Stimulated activated CD4-positive, alpha-beta T cell treated with anti-CD3 and anti-CD28 coated beads, Interleukin-2, amount 100 ng/mL, for 24 hours (primary cell): ENCODE data around the gene ADCY10.
A peak's percentile ranks its signal among the peaks of the same experiment; 100 is the strongest.
"Not testable (repeated sequence)": the region's sequence is repeated elsewhere in the genome, so short reads cannot be mapped to it uniquely, and the experiment has no call there.

ENCODE experiments used
- DNase-seq, 2 donors: peaks; one replicate each; pipeline ENCODE4 v3.0.0-alpha.2; 2020

Gene ADCY10

GRCh38 chr1:167842872-167843271 lies 71.1 kb downstream of the ADCY10 start:
- DNase-seq: no peak

GRCh38 chr1:167841530-167841929 lies 72.4 kb downstream of the ADCY10 start:
- no peak for DNase-seq

GRCh38 chr1:167839009-167839408 lies 74.9 kb downstream of the ADCY10 start:
- DNase-seq: no peak

DNA sequence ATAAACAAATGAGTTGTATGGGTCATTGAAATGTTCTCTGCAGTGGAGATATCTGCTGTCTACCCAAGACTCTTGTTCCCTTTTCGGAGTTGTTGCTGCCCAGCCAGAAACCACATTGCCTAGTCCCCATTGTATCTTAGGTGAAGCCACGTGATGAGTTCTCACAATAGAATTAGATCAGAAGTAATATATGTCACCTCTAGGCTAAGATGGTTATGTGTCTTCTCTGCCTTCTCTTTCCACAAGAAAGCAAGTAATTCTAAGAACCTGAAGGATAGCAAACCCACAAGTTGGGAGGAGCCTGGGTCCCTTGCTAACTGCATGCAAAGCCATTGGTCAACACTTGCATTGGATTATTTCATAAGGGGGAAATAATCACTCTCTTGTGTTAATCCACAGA lies 76.6 kb downstream of the ADCY10 start:
- DNase-seq: no peak

DNA sequence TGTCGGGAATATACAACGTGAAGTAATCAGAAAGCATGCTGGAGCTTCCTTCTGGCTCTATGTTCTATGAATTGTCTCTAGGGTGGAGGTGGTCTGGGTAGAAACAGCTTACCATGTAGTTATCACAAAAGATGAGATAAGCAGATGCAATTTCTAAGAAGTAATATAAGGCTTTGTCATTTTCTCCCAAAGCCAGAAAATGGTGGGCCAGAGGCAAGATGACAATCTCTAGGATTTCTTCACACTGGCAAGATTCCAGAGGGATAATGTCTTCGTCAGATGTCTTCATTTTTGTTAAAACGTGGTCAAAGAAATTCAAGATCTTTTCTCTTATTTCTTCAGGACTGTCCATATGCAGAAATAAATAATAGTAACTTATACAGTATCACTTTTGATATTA lies 77.7 kb downstream of the ADCY10 start:
- no peak for DNase-seq

DNA sequence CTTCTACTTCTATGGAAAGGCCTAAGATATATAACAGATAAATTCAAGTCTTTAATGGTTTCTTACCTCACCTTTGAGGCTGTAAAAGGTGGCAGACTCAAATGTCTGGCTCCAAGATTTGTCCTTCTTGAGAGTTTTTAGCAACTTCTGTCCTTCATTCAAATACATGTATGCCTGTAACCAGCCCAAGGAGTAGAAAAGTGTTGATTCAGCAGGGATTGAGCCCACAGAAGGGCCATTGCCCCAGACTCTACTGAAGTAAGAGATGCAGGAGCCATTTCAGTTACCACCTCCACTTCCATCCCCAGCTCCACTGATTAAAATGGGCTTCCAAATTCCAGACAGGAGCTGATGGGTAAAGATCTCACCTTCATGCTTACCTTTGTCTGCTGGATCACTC lies 80.0 kb downstream of the ADCY10 start:
- no peak for DNase-seq

GRCh38 chr1:167832693-167833092 lies 81.2 kb downstream of the ADCY10 start:
- no peak for DNase-seq

DNA sequence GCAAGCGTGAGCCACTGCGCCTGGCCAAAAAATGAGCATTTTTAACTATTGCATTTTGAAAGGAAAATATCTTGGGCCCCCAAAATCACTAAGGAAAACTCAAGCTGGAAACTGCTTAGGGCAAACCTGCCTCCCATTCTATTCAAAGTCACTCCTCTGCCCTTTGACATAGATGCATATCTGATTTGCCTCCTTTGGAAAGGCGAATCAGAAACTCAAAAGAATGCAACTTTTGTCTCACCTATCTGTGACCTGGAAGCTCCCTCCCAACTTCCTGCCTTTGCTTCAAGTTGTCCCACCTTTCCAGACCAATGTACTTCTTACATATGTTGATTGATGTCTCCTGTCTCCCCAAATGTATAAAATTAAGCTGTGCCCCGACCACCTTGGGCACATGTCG lies 83.3 kb downstream of the ADCY10 start:
- not testable (repeated sequence) for DNase-seq

- no peak for DNase-seq
These were observed 84.1 kb downstream of the ADCY10 start for GRCh38 chr1:167829868-167830267.

DNA sequence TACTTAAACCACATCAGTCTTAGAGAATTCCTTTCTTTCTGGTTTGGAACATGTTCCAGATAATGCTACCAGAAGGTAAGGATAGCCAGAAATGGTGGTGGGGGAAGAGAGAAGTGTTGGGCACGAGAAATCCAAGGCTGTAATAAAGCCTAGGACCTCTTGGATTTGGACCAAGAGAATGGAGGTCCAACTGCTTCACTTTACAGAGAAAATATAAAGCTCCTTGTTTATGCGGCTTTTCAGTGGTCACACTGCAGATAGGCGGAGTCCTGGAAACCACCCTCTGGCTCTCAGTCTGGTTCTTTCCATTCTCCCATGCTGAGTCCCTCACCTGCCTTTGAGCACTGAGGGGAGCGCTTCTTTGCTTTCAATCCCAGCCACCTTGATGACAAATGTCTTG lies 87.8 kb downstream of the ADCY10 start:
- DNase-seq: no peak

- no peak for DNase-seq
These were observed 88.4 kb downstream of the ADCY10 start for GRCh38 chr1:167825419-167826079.

DNA sequence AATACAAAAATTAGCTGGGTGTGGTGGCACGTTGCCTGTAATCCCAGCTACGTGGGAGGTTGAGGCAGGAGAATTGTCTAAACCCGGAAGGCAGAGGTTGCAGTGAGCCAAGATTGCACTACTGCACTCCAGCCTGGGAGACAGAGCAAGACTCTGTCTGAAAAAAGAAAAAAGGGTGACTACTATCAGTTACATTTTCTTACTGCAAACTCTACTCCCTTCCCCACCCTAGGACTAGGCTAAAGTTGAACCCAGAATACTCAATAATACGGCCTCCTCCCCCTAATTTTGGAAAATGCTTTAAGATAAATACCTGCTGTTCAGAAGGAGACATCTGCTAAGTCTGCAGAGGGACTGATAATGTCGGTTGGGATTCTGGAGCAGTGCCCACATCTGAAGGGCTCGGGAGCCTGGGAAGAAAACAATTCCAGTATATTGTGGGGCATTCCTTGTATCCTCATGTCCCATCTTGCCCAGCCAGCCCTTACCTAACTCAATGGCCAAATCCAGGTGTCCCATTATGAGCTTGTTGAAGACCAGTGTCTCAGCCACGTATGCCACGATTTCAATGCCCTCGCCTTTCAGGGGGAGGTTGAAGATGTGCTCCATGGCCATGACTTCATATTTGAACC lies 89.7 kb downstream of the ADCY10 start:
- no peak for DNase-seq

GRCh38 chr1:167821969-167822685 lies 91.8 kb downstream of the ADCY10 start:
- no peak for DNase-seq

DNA sequence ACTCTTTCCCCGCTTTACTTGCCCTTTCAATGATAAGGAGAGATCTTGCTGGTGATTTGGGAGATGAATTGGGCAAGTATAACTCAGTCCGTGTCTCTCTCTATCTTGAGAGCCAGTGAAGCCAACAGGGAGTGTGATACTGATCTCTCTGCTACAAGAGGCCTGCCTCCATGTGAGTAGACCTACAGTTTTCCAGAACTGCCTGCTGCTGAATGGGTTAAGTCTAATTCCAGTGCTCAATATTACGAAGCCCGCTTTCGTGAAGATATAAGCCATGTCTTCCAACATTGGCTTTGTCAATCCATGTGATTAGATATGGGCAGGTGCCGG lies 92.6 kb downstream of the ADCY10 start:
- no peak for DNase-seq

DNA sequence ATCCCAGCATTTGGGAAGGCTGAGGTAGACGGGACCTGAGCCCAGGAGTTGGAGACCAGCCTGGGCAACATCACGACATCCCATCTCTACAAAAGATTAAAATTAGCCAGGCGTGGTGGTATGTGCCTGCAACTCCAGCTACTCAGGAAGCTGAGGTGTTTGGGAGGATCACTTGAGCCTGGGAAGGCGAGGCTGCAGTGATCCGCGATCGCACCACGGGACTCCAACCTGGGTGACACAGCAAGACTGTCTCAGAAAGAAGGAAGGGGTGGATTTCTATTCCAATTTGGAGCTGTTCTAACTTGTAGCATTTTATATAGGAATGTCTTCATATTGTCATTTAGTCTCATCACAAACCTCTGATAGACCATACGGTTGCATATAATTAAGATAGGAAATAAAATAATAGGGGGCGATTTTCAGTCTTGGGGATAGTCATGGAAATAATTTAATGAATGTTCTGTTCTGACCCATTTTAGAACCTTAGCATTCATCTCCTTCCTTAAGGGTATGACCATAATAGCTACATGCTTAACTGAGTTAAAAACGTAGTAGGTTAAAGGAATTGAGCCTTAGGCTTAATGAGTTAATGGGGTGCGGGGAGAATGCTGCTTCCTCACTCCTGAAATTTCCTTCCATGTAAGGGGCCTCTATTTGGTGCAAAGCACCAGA lies 93.1 kb downstream of the ADCY10 start:
- no peak for DNase-seq

DNA sequence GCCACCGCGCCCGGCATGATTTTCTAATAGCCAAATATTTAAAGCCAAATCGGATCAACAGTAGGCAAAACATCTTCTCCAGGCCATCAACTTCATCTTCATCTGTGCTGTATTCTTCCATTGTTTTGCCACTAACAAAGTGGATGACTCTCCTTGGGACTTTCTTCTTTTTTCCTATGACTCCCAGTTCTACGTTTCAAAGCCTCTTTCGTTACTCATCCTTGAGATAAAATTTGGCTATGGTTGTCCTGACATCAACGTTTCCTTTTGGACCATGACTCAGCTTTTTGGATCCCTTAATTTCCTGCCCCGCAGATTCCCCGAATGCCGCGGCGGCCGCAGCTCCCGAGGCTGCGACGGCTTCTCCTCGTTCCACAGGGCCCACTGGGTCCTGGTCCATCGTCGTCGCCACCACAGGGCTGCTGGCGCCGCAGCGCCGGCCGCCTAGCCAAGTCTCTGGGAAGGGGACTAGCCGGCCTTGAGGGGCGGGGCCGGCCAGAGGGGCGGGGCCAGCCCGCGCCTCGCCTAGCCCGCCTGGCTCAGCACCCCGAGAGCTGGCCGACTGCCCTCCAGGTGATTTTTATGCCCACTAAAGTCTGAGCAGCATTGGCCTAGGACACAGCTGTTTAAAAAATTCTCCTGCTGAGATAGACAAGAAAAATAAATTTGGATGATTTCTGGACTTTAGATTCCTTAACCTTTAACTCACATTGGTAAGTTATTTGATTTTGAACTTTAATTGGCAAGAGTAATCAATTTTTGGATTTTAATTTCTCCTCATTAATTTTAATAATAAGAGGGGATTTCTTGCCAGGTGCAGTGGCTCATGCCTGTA lies 93.9 kb downstream of the ADCY10 start:
- peak; percentile 20 to 52 for DNase-seq

DNA sequence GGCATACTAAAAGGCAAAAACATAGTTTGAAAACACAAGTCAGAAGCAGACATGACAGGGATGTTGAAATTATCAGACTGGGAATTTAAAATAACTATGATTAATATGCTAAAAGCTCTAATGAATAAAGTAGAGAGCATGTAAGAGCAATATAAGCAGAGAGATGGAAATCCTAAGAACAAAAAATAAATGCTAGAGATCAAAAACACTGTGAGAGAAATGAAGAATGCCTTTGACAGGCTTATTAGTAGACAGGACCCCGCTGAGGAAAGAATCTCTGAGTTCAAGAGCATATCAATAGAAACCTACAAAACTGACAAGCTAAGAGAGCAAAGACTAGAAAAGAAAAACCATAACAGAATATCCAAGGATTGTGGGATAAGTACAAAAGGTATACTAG lies 98.3 kb downstream of the ADCY10 start:
- no peak for DNase-seq

DNA sequence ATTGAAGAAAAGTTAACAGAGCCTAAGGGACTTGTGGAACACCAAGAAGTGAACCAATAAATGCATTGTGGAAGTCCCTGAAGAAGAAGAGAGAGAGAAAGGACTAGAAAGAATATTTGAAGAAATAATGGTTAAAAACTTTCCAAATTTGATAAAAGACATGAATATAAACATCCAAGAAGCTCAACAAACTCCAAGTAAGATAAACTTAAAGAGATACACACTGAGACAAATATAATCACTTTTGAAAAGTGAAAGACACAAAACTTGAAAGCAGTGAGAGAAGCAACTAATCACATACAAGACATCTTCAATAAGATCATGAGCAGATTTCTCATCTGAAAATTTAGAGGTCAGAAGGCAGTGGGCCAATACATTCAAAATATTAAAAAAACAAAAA lies 101.0 kb downstream of the ADCY10 start:
- no peak for DNase-seq

- DNase-seq: no peak
These were observed 105.2 kb downstream of the ADCY10 start for GRCh38 chr1:167808690-167809089.

- DNase-seq: no peak
These were observed 105.8 kb downstream of the ADCY10 start for GRCh38 chr1:167808104-167808503.

DNA sequence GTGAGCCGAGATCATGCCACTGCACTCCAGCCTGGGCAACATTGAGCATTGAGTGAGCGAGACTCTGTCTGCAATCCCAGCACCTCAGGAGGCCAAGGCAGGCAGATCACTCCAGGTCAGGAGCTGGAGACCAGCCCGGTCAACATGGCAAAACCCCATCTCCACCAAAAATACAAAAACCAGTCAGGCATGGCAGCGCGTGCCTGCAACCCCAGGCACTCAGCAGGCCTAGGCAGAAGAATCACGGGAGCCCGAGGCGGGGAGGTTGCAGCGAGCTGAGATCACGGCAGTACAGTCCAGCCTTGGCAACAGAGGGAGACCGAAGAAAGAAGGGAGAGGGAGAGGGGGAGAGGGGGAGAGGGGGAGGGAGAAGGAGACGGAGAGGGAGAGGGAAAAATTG lies 107.3 kb downstream of the ADCY10 start:
- not testable (repeated sequence) for DNase-seq

- not testable (repeated sequence) for DNase-seq
These were observed 107.7 kb downstream of the ADCY10 start for GRCh38 chr1:167806235-167806634.

DNA sequence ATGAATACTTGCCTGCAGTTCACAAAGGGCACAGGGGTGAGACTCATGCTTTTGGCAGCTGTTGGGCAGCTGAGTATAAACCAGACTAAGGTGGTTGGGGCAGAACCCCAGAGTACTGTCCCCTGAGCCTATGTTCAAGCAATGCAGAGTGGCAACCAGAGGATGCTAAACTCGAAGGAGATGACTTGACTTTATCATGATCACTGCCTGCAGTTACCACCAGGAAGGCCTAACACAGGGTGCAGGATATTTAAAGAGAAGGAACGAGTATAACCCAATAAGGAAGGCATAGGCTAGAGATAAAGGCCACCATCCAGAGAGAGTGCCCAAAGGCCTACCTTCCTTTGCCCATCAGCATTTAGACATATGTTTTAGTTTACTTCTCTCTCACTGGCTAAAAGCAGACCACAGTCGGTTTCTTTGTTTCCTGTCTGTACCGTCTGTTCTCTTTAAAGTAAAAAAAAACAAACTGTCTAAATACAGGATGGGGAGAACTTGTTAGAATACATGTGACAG lies 108.8 kb downstream of the ADCY10 start:
- peak in 1 of 2 donors; percentile 21 for DNase-seq
